IMR-90 (cell line): ENCODE measurements around the gene DNAJB7. TPM values are rescaled to one million over a fixed set of nuclear protein-coding genes. Genes with fewer than 3 reads are reported as not detected.

Experiments used
- ATAC-seq: fragments of 200-7000 bp; cut with Tn5 transposase; 2 replicates; pipeline ENCODE4 v1.9.1; 2020; ENCODE audit warnings: low read depth, mild to moderate bottlenecking, moderate library complexity
- BruUV-seq: library from RNA; stranded (reverse); fragments of 400-500 nt; replicated peaks from 2 replicates; lab custom pipeline; 2021; lab: Mats Ljungman, UMichigan
- CTCF ChIA-PET: fragments of 300-600 bp; formaldehyde crosslinking; extraction: SDS; loops from one replicate; lab custom pipeline; 2021; ENCODE audit warnings: antibody characterized with exemption; lab: Yijun Ruan, JAX
- POLR2A ChIA-PET: fragments of 300-600 bp; sonication (Branson Sonifier 250); formaldehyde crosslinking; loops from one replicate; lab custom pipeline; 2022; ENCODE audit warnings: antibody characterized with exemption; ENCODE audit not compliant: unreplicated experiment; lab: Charles Lee
- DNase-seq: peaks from one replicate; pipeline ENCODE4 v3.0.0; 2013
- H2AFZ ChIP-seq: replicated peaks from 2 replicates; pipeline ENCODE3; 2013; ENCODE audit warnings: low read length, mild to moderate bottlenecking; ENCODE audit not compliant: poor library complexity
- H2AK5ac ChIP-seq: 2 replicates; pipeline ENCODE4 v1.6.1; 2013; ENCODE audit warnings: low read depth, low read length, inconsistent platforms
- H2AK9ac ChIP-seq: replicated peaks from 2 replicates; pipeline ENCODE3; 2013; ENCODE audit warnings: mild to moderate bottlenecking, low read depth, low read length, moderate library complexity; ENCODE audit not compliant: poor library complexity
- H2BK120ac ChIP-seq: 2 replicates; pipeline ENCODE4 v1.6.1; 2013; ENCODE audit warnings: low read depth, low read length, inconsistent platforms
- H2BK15ac ChIP-seq: 3 replicates; pipeline ENCODE4 v1.6.1; 2013; ENCODE audit warnings: low read depth, low read length, inconsistent platforms
- H2BK20ac ChIP-seq: 2 replicates; pipeline ENCODE4 v1.6.1; 2013; ENCODE audit warnings: low read depth, mild to moderate bottlenecking, inconsistent platforms, low read length, moderate library complexity
- H2BK5ac ChIP-seq: 2 replicates; pipeline ENCODE4 v1.6.1; 2013; ENCODE audit warnings: mild to moderate bottlenecking, low read depth, low read length, inconsistent platforms; ENCODE audit not compliant: poor library complexity, severe bottlenecking
- H3K14ac ChIP-seq: replicated peaks from 2 replicates; pipeline ENCODE4 v1.6.1; 2013; ENCODE audit warnings: low read depth, low read length, inconsistent platforms
- H3K18ac ChIP-seq: 2 replicates; pipeline ENCODE4 v1.6.1; 2013; ENCODE audit warnings: low read depth, low read length, control low read depth
- H3K23ac ChIP-seq: 2 replicates; pipeline ENCODE4 v1.6.1; 2013; ENCODE audit warnings: low read depth, low read length, inconsistent platforms
- H3K27ac ChIP-seq: 2 replicates; pipeline ENCODE4 v1.5.1; 2013; ENCODE audit warnings: mild to moderate bottlenecking, control low read depth, low read length; ENCODE audit not compliant: insufficient read depth
- H3K27me3 ChIP-seq: 2 replicates; pipeline ENCODE4 v1.6.1; 2013; ENCODE audit warnings: low read length; ENCODE audit not compliant: control insufficient read depth, insufficient read depth
- H3K36me3 ChIP-seq: 2 replicates; pipeline ENCODE4 v1.6.1; 2013; ENCODE audit warnings: low read length, mixed read lengths; ENCODE audit not compliant: control insufficient read depth, insufficient read depth
- H3K4ac ChIP-seq: 2 replicates; pipeline ENCODE4 v1.6.1; 2013; ENCODE audit warnings: low read depth, low read length, inconsistent platforms
- H3K4me1 ChIP-seq: 2 replicates; pipeline ENCODE4 v1.6.1; 2013; ENCODE audit warnings: low read length, mixed read lengths; ENCODE audit not compliant: control insufficient read depth, insufficient read depth
- H3K4me2 ChIP-seq: 2 replicates; pipeline ENCODE4 v1.6.1; 2013; ENCODE audit warnings: low read depth, mild to moderate bottlenecking, control low read depth, low read length, moderate library complexity
- H3K4me3 ChIP-seq: 2 replicates; pipeline ENCODE4 v1.5.1; 2013; ENCODE audit warnings: low read depth, mild to moderate bottlenecking, control low read depth, low read length, moderate library complexity; ENCODE audit not compliant: insufficient read depth
- H3K56ac ChIP-seq: 2 replicates; pipeline ENCODE4 v1.6.1; 2013; ENCODE audit warnings: low read length, inconsistent platforms; ENCODE audit not compliant: insufficient read depth; ENCODE audit errors: extremely low read depth
- H3K79me1 ChIP-seq, 2 experiments: 2 replicates each; pipeline ENCODE4 v1.6.1; 2013; ENCODE audit warnings: low read length in 2 of 2, inconsistent platforms in 1 of 2, low read depth in 1 of 2
- H3K9ac ChIP-seq: 2 replicates; pipeline ENCODE4 v1.6.1; 2013; ENCODE audit warnings: low read depth, low read length, control low read depth
- H3K9me1 ChIP-seq: 2 replicates; pipeline ENCODE4 v1.6.1; 2013; ENCODE audit warnings: low read length, inconsistent platforms; ENCODE audit not compliant: insufficient read depth
- H3K9me3 ChIP-seq: 2 replicates; pipeline ENCODE4 v1.6.1; 2013; ENCODE audit warnings: low read length; ENCODE audit not compliant: control insufficient read depth, insufficient read depth
- H4K20me1 ChIP-seq: 2 replicates; pipeline ENCODE4 v1.6.1; 2013; ENCODE audit warnings: low read length, inconsistent platforms; ENCODE audit not compliant: insufficient read depth
- H4K5ac ChIP-seq: 2 replicates; pipeline ENCODE4 v1.6.1; 2013; ENCODE audit warnings: mild to moderate bottlenecking, low read depth, low read length, control low read depth
- H4K8ac ChIP-seq, 2 experiments: 2 replicates each; pipeline ENCODE4 v1.6.1; 2013; ENCODE audit warnings: low read depth in 2 of 2, low read length in 2 of 2, control low read depth in 1 of 2, inconsistent platforms in 1 of 2
- H4K91ac ChIP-seq: 2 replicates; pipeline ENCODE4 v1.6.1; 2013; ENCODE audit warnings: low read depth, low read length, inconsistent platforms; ENCODE audit not compliant: insufficient read depth
- MAFK ChIP-seq: IDR thresholded peaks from 2 replicates; pipeline ENCODE4 v1.6.1; 2012; ENCODE audit warnings: low read depth, low read length, improper control_type of control experiment
- MXI1 ChIP-seq: IDR thresholded peaks from 2 replicates; pipeline ENCODE4 v1.6.1; 2012; ENCODE audit warnings: low read depth, mild to moderate bottlenecking, low read length, moderate library complexity, borderline replicate concordance
- POLR2A ChIP-seq: IDR thresholded peaks from 2 replicates; pipeline ENCODE4 v1.6.1; 2012; ENCODE audit warnings: mild to moderate bottlenecking, low read depth, low read length
- RCOR1 ChIP-seq: IDR thresholded peaks from 2 replicates; pipeline ENCODE4 v1.6.1; 2012; ENCODE audit warnings: mild to moderate bottlenecking, low read length, improper control_type of control experiment; ENCODE audit not compliant: insufficient replicate concordance
- RFX5 ChIP-seq: IDR thresholded peaks from 2 replicates; pipeline ENCODE4 v1.8.0; 2012; ENCODE audit warnings: low read depth, mild to moderate bottlenecking, low read length, moderate library complexity
- WGBS, 2 experiments: methylation state at CpG; one replicate each; pipeline versions ENCODE4 v1.1.5 to v1.1.7; 2013; ENCODE audit warnings: missing lambda C conversion rate in 2 of 2; ENCODE audit not compliant: insufficient read length in 1 of 2; ENCODE audit errors: extremely low coverage in 2 of 2; 5-methylcytosine and 5-hydroxymethylcytosine counted together
- dilution Hi-C: fragments of 300-500 bp; cut with HindIII; formaldehyde crosslinking; loops from one replicate; pipeline ENCODE4 v1.14.3; 2018; ENCODE audit warnings: low sequenced_read_pairs; ENCODE audit not compliant: unreplicated experiment
- in situ Hi-C: fragments of 300-500 bp; cut with MboI; formaldehyde crosslinking; loops from 3 replicates; pipeline ENCODE4 v1.14.3; 2019; ENCODE audit warnings: low sequenced_read_pairs, inconsistent platforms, mixed read lengths
- intact Hi-C: fragments of 100-400 bp; cut with micrococcal nuclease; formaldehyde crosslinking; loops from 2 replicates; pipeline ENCODE4 v1.10.0; 2022
- polyA plus RNA-seq, 3 experiments: library from polyadenylated mRNA; depleted of rRNA; stranded (reverse); fragments of >200 nt; gene quantifications; 2 replicates each; pipeline ENCODE4 v1.2.3, GENCODE V29; 2012; ENCODE audit warnings: low replicate concordance in 1 of 3
- total RNA-seq: library from RNA; depleted of rRNA; stranded (reverse); fragments of >200 nt; gene quantifications from 2 replicates; pipeline ENCODE4 v1.2.3, GENCODE V29; 2012

The DNAJB7 gene
- total and polyA plus RNA-seq, 2 of the 4 experiments (the other 2 are of a cell fraction) = not detected

GRCh38 chr22:40853961-40854360 is 8.0 kb downstream of the DNAJB7 start:
- Histone ChIP-seq H2AK9ac (no peak overlapping the region), H2BK5ac (peak overlapping the region; percentile 16), H3K9me1 (0 out of 2 replicates have a peak, but pooled peaks cover 3% of the 10 kb centered on the region), H3K9me3 (no peaks in the 10 kb centered on the region), H4K5ac (no peak overlapping the region), H3K9ac (no peak overlapping the region), H2AFZ (no peak overlapping the region), H4K20me1 (peaks cover 50% of the 10 kb centered on the region), H3K79me1 (peaks cover 7 to 37% of the 10 kb centered on the region in 2 experiments), H2BK15ac (no peak overlapping the region), H3K36me3 (peaks cover 9% of the 10 kb centered on the region), H3K4me1 (peaks cover 9% of the 10 kb centered on the region), H3K4me3 (no peak overlapping the region), H4K8ac (peak overlapping the region in 1 of 2 experiments; percentile 44; a peak in 1 of 4 replicates), H3K23ac (peak overlapping the region; percentile 60; the same call in 1 of the 2 replicates), H2AK5ac (no peak overlapping the region), H2BK20ac (no peak overlapping the region), H4K91ac (no peak overlapping the region), H3K27ac (no peak overlapping the region), H3K18ac (no peak overlapping the region), H3K27me3 (no peaks in the 10 kb centered on the region), H3K4me2 (peak overlapping the region; percentile 30; the same call in 1 of the 2 replicates), H3K4ac (0 out of 2 replicates have a peak overlapping the region, but pooled peaks have one; percentile 14), H2BK120ac (no peak overlapping the region), H3K56ac (no peak overlapping the region), H3K14ac (0 out of 2 replicates have a peak overlapping the region, but pooled peaks have one; percentile 29)
- dilution Hi-C loops (no loop called here), intact Hi-C loops (no loop called here), in situ Hi-C loops (no loop called here)
- ChIA-PET CTCF (no interaction called here), POLR2A (no interaction called here)
- WGBS, 2 experiments = no CpG with 5 or more reads among the region's 3 CpGs
- BruUV-seq = no TSS peak
- ATAC-seq (no peak), DNase-seq (no peak)
- TF ChIP-seq RCOR1 (no peak), MAFK (no peak), RFX5 (no peak), POLR2A (no peak), MXI1 (no peak)
